Osteoblast (primary cell): Measurements from ENCODE around the gene ATL3. TPM values are rescaled to one million over a fixed set of nuclear protein-coding genes. Genes with fewer than 3 reads are reported as not detected.

Source experiments
- DNase-seq: peaks from one replicate; pipeline ENCODE4 v3.0.0; 2011; ENCODE audit warnings: low spot score, mixed read lengths; ENCODE audit not compliant: insufficient read length; ENCODE audit errors: missing footprints
- H2AFZ ChIP-seq: 2 replicates; pipeline ENCODE4 v1.6.0; 2011; ENCODE audit warnings: mild to moderate bottlenecking, low read length
- H3K27ac ChIP-seq: 2 replicates; pipeline ENCODE4 v1.5.1; 2011; ENCODE audit warnings: mild to moderate bottlenecking, low read depth, low read length, moderate library complexity
- H3K27me3 ChIP-seq: 2 replicates; pipeline ENCODE4 v1.6.0; 2012; ENCODE audit warnings: mild to moderate bottlenecking, control low read depth, inconsistent platforms, low read length, moderate library complexity; ENCODE audit not compliant: insufficient read depth
- H3K36me3 ChIP-seq: 2 replicates; pipeline ENCODE4 v1.5.1; 2011; ENCODE audit warnings: mild to moderate bottlenecking, low read length, control low read depth, moderate library complexity; ENCODE audit not compliant: insufficient read depth
- H3K4me1 ChIP-seq: 2 replicates; pipeline ENCODE4 v1.5.1; 2011; ENCODE audit warnings: mild to moderate bottlenecking, low read length, control low read depth, moderate library complexity; ENCODE audit not compliant: insufficient read depth
- H3K4me2 ChIP-seq: 2 replicates; pipeline ENCODE4 v1.6.0; 2011; ENCODE audit warnings: mild to moderate bottlenecking, low read length; ENCODE audit not compliant: insufficient read depth
- H3K4me3 ChIP-seq: fragments of 200-600 bp; sonication (generic); 3 replicates; pipeline ENCODE4 v1.5.1; 2012; ENCODE audit warnings: mild to moderate bottlenecking, low read length, inconsistent platforms; ENCODE audit not compliant: insufficient read depth
- H3K79me2 ChIP-seq: 2 replicates; pipeline ENCODE4 v1.6.0; 2012; ENCODE audit warnings: mild to moderate bottlenecking, low read length, control low read depth, inconsistent platforms; ENCODE audit not compliant: insufficient read depth
- H3K9me3 ChIP-seq: 2 replicates; pipeline ENCODE4 v1.5.1; 2011; ENCODE audit warnings: low read depth, low read length, control low read depth
- H4K20me1 ChIP-seq: 2 replicates; pipeline ENCODE4 v1.6.0; 2012; ENCODE audit warnings: mild to moderate bottlenecking, low read length, control low read depth; ENCODE audit not compliant: insufficient read depth
- total RNA-seq: library from RNA; depleted of rRNA; stranded (reverse); fragments of >200 nt; gene quantifications from 2 replicates; pipeline ENCODE4 v1.2.3, GENCODE V29; 2012
- TF ChIP-seq, protein P1 (sequence below): IDR thresholded peaks from 2 replicates; pipeline ENCODE4 v1.5.1; 2011; ENCODE audit warnings: mild to moderate bottlenecking, low read depth, low read length, moderate library complexity; ENCODE audit errors: extremely low read depth

The ATL3 gene
- total RNA-seq, 1 donor = 300 TPM

- H2AFZ ChIP-seq = no peak overlapping the region
- H3K27me3 ChIP-seq = no peaks in the 10 kb centered on the region
- no peak for DNase-seq
- peaks cover 28% of the 10 kb centered on the region for H4K20me1 ChIP-seq
- H3K79me2 ChIP-seq = peaks cover 52% of the 10 kb centered on the region
- H3K4me3 ChIP-seq = no peak overlapping the region
- H3K36me3 ChIP-seq = no peaks in the 10 kb centered on the region
- TF ChIP-seq, protein P1, sequence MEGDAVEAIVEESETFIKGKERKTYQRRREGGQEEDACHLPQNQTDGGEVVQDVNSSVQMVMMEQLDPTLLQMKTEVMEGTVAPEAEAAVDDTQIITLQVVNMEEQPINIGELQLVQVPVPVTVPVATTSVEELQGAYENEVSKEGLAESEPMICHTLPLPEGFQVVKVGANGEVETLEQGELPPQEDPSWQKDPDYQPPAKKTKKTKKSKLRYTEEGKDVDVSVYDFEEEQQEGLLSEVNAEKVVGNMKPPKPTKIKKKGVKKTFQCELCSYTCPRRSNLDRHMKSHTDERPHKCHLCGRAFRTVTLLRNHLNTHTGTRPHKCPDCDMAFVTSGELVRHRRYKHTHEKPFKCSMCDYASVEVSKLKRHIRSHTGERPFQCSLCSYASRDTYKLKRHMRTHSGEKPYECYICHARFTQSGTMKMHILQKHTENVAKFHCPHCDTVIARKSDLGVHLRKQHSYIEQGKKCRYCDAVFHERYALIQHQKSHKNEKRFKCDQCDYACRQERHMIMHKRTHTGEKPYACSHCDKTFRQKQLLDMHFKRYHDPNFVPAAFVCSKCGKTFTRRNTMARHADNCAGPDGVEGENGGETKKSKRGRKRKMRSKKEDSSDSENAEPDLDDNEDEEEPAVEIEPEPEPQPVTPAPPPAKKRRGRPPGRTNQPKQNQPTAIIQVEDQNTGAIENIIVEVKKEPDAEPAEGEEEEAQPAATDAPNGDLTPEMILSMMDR = no peak
- H3K9me3 ChIP-seq = no peaks in the 10 kb centered on the region
- peaks cover 7% of the 10 kb centered on the region for H3K4me1 ChIP-seq
- no peak overlapping the region for H3K27ac ChIP-seq
- H3K4me2 ChIP-seq = no peak overlapping the region
These were observed 47.8 kb upstream of the ATL3 start for GRCh38 chr11:63719001-63719400.

DNA sequence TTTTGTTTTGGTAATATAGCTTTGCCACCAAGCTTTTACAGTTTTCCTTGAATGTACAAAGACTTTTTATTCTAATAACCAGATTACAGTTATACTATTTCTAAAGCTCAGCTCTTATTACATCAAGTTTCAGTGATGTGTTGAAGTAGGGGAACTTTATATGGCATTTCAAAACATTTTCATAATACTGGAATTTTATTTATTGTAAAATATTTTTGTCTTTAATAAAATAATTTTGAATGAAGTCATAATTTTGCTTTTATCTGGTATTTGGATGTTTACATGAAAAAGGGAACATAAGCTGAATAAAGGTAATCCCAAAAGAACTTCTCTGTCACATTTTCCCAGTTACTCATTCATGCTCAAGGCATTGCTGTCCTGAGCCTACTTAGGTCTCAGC, 44.9 kb upstream of the ATL3 start:
- Histone ChIP-seq H3K27ac (no peak overlapping the region), H2AFZ (no peak overlapping the region), H4K20me1 (peaks cover 19% of the 10 kb centered on the region), H3K9me3 (no peaks in the 10 kb centered on the region), H3K4me1 (peaks cover 7% of the 10 kb centered on the region), H3K4me3 (no peak overlapping the region), H3K27me3 (no peaks in the 10 kb centered on the region), H3K4me2 (no peak overlapping the region), H3K79me2 (peaks cover 56% of the 10 kb centered on the region), H3K36me3 (no peaks in the 10 kb centered on the region)
- TF ChIP-seq, protein P1 = no peak
- DNase-seq = no peak

DNA sequence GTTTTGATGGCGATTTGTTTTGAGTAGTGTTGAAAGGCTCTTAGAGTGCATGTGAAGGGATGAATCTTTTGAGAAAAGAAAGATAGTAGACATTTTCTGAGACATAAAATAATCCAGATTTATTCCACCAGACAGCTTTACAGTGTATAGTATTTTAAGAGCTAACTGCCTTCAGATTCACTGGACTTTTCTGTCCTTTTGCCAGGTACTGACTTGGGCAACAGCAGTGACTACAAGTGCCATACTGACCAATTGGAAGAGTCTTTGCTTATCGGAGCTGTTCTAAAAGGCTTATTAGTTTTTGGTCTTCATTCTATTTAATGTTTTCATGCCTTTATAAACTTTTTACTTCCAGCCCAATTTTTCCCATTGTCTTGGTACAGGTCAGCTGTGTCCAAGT, 42.6 kb upstream of the ATL3 start:
- Histone ChIP-seq H4K20me1 (peaks cover 6% of the 10 kb centered on the region), H3K4me1 (peaks cover 17% of the 10 kb centered on the region), H3K27me3 (no peaks in the 10 kb centered on the region), H3K4me2 (no peak overlapping the region), H3K4me3 (no peak overlapping the region), H3K9me3 (no peaks in the 10 kb centered on the region), H3K27ac (no peak overlapping the region), H2AFZ (no peak overlapping the region), H3K79me2 (peaks cover 62% of the 10 kb centered on the region), H3K36me3 (no peaks in the 10 kb centered on the region)
- TF ChIP-seq, protein P1 = no peak
- DNase-seq = no peak

DNA sequence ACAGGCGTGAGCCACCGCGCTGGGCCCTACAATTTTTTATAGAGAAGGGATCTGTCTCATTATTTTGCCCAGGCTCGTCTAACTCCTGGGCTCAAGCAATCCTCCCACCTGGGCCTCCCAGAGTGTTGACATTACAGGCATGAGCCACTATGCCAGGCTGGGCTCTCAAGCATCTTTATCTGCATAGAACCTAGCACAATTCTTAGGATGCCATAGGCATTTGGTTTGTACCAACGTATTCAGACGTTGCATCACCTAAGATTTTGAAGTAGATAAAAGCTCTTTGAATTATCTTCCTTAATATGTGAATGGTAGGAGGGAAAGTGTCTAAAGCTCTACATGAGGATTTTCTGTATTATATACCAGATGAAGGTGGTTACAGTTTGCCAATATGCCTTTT, 40.7 kb upstream of the ATL3 start:
- Histone ChIP-seq H3K4me1 (peaks cover 17% of the 10 kb centered on the region), H3K36me3 (no peaks in the 10 kb centered on the region), H3K27ac (no peak overlapping the region), H3K27me3 (no peaks in the 10 kb centered on the region), H3K4me3 (no peak overlapping the region), H3K4me2 (no peak overlapping the region), H3K9me3 (no peaks in the 10 kb centered on the region), H3K79me2 (peaks cover 77% of the 10 kb centered on the region), H4K20me1 (peaks cover 3% of the 10 kb centered on the region), H2AFZ (no peak overlapping the region)
- TF ChIP-seq, protein P1 = no peak
- no peak for DNase-seq
